ENCODE results near the gene CARS1. TPM values are rescaled to one million over a fixed set of nuclear protein-coding genes. Genes with fewer than 3 reads are reported as not detected.
A peak's percentile ranks its signal among the peaks of the same experiment; 100 is the strongest.

Gene CARS1
- total RNA-seq, 2 experiments from 2014 or later, result 74.6 to 81.5 TPM

DNA sequence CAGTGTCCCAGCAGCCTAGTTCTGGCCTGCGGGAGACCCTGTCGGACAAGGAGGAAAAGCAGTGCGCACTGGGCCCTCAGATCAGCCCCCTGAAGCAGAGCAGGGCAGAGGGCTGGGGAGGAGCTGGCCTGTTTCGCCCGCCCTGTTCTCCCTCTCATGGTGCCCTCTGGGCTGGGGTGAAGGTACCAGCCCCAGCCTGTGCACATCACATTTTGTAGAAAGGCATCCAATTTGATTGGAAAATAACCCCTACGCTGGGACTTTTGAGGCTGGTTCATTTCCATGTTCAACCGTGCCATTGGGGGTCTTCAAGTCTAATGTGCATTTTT is 64.3 kb downstream of the CARS1 start:
- ChIA-PET POLR2A (interaction anchor here (0.7 to 5.9 kb wide), 4 partner anchors 11 to 20 kb away, joined by 3 to 168 read pairs (median 8); no protein-coding TSS in a partner anchor), CTCF (interaction anchor here (1.0 to 8.0 kb wide), 2 partner anchors 18 to 21 kb away, joined by 3 to 78 read pairs; no protein-coding TSS in a partner anchor)
- H3K4me3 Mint-ChIP-seq, result peak overlapping the region; percentile 88
- H3K4me1 Mint-ChIP-seq (ENCODE audit: low read depth), result peaks cover 18% of the 10 kb centered on the region
- H3K27ac Mint-ChIP-seq, result peak overlapping the region; percentile 97
- DNase-seq (no peak), ATAC-seq (no peak)
- peaks cover 36% of the 10 kb centered on the region for H3K36me3 Mint-ChIP-seq (ENCODE audit: low read depth)
- no peaks in the 10 kb centered on the region for H3K9me3 Mint-ChIP-seq (ENCODE audit: insufficient read depth)
- no peaks in the 10 kb centered on the region for H3K27me3 Mint-ChIP-seq (ENCODE audit: low read depth)

GRCh38 chr11:2992234-2992996 is 64.8 kb downstream of the CARS1 start, which contains the start of gene NAP1L4:
Gene NAP1L4, minus strand, starts transcription at chr11:2992329. Its CDS starts 13,109 bp downstream, at chr11:2979220.
- H3K27ac Mint-ChIP-seq, result peak within 1 kb of the TSS; percentile 99
- no peaks in the 10 kb centered on the region for H3K27me3 Mint-ChIP-seq (ENCODE audit: low read depth)
- H3K9me3 Mint-ChIP-seq (ENCODE audit: insufficient read depth), result no peaks in the 10 kb centered on the region
- ATAC-seq (peak; percentile 88), DNase-seq (peak; percentile 98)
- ChIA-PET POLR2A (interaction anchor here (0.6 to 5.9 kb wide), 10 partner anchors 11 to 80 kb away, joined by 3 to 168 read pairs (median 4); no protein-coding TSS in a partner anchor), CTCF (interaction anchor here (0.6 to 8.0 kb wide), 8 partner anchors 14 to 99 kb away, joined by 3 to 78 read pairs (median 4); no protein-coding TSS in a partner anchor)
- H3K36me3 Mint-ChIP-seq (ENCODE audit: low read depth), result peaks cover 41% of the 10 kb centered on the region
- H3K4me3 Mint-ChIP-seq, result peak within 1 kb of the TSS; percentile 100
- peaks cover 23% of the 10 kb centered on the region for H3K4me1 Mint-ChIP-seq (ENCODE audit: low read depth)

GRCh38 chr11:2991452-2992233 is 65.6 kb downstream of the CARS1 start:
- Mint-ChIP-seq H3K27ac (peak overlapping the region; percentile 99), H3K9me3 (ENCODE audit: insufficient read depth) (no peaks in the 10 kb centered on the region), H3K4me1 (ENCODE audit: low read depth) (peaks cover 27% of the 10 kb centered on the region), H3K27me3 (ENCODE audit: low read depth) (no peaks in the 10 kb centered on the region), H3K36me3 (ENCODE audit: low read depth) (peaks cover 47% of the 10 kb centered on the region), H3K4me3 (peak overlapping the region; percentile 100)
- DNase-seq, result peak; percentile 42
- POLR2A ChIA-PET, result interaction anchor here (0.6 to 5.9 kb wide), 10 partner anchors 10 to 80 kb away, joined by 3 to 168 read pairs (median 8); no protein-coding TSS in a partner anchor
- CTCF ChIA-PET, result interaction anchor here (0.6 to 8.0 kb wide), 10 partner anchors 13 to 99 kb away, joined by 3 to 78 read pairs (median 6); no protein-coding TSS in a partner anchor
- ATAC-seq, result peak; percentile 48

DNA sequence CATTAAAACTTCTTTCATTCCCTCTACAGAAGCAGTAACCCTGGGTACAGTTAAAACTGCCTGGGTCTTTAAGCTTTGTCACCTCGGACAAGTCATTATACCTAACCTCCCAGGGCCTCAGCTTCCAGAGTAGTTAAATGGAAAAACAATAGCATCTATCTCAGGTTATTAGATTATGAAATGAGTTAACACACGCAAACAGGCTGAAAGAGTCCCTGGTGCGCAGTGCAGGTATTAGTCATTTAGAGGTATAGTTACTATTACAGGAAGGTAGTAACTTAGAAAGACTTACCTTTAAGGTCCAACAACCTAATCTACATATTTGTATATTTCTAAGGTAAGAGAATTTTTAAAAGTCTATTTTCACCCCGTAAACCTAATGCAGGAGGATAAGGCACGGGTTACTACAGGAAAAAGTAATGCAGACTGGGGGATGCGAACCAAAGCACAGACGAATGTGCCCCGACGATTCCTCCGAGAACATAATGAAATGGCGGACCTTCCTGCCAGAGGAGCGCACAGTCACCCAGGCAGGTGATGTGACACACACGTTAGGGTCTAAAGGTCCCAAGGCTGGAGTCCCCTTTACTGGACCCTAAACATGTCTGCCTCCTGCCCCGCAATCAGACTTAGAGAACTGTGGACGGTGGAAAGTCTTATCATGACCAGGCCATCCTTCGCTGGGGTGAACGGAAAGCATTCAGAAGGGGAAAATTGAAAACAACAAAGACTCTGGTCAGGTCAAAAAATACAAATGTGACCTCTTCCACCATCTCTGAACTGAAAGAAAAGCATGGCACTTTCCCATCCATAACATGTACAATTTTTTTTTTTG is 66.4 kb downstream of the CARS1 start:
- Mint-ChIP-seq H3K4me1 (ENCODE audit: low read depth) (peaks cover 31% of the 10 kb centered on the region), H3K27ac (peak overlapping the region; percentile 99), H3K27me3 (ENCODE audit: low read depth) (no peaks in the 10 kb centered on the region), H3K36me3 (ENCODE audit: low read depth) (peaks cover 48% of the 10 kb centered on the region), H3K4me3 (peak overlapping the region; percentile 100), H3K9me3 (ENCODE audit: insufficient read depth) (no peaks in the 10 kb centered on the region)
- POLR2A ChIA-PET, result interaction anchor here (0.6 to 5.9 kb wide), 10 partner anchors 10 to 32 kb away, joined by 3 to 168 read pairs (median 8); no protein-coding TSS in a partner anchor
- CTCF ChIA-PET, result interaction anchor here (0.7 to 8.0 kb wide), 12 partner anchors 8 to 103 kb away, joined by 3 to 78 read pairs (median 8); no protein-coding TSS in a partner anchor
- ATAC-seq (no peak), DNase-seq (peak; percentile 59)

- DNase-seq (no peak), ATAC-seq (no peak)
- CTCF ChIA-PET, result interaction anchor here (1.0 to 8.0 kb wide), 14 partner anchors 9 to 456 kb away, joined by 3 to 78 read pairs (median 7); no protein-coding TSS in a partner anchor
- POLR2A ChIA-PET, result interaction anchor here (0.7 to 5.9 kb wide), 15 partner anchors 8 to 95 kb away, joined by 3 to 168 read pairs (median 6); partner anchors contain the start of gene CARS1
- H3K27me3 Mint-ChIP-seq (ENCODE audit: low read depth), result no peaks in the 10 kb centered on the region
- peaks cover 39% of the 10 kb centered on the region for H3K4me1 Mint-ChIP-seq (ENCODE audit: low read depth)
- H3K4me3 Mint-ChIP-seq, result peak overlapping the region; percentile 100
- H3K36me3 Mint-ChIP-seq (ENCODE audit: low read depth), result peaks cover 55% of the 10 kb centered on the region
- H3K27ac Mint-ChIP-seq, result peak overlapping the region; percentile 99
- H3K9me3 Mint-ChIP-seq (ENCODE audit: insufficient read depth), result no peaks in the 10 kb centered on the region
Measured at GRCh38 chr11:2989551-2989950, 67.7 kb downstream of the CARS1 start.

DNA sequence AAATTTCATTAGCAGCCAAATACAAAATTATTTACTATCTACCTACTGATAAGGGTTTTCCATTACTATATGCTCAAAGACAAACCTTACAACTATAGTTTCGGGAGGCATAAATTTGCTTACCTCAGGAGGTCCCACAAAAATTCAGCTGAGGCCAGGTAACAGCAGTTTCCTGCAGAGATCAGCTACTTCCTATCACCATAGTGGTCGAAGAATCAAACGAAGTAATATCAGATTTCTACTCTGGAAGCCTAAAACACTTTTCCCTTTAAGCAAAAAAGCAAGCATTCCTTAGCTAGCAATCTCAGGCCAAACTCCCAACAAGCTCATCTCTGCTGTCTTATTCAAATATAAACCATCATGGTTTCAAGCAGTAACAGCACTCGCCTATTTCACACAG is 68.2 kb downstream of the CARS1 start:
- Mint-ChIP-seq H3K27me3 (ENCODE audit: low read depth) (no peaks in the 10 kb centered on the region), H3K9me3 (ENCODE audit: insufficient read depth) (no peaks in the 10 kb centered on the region), H3K36me3 (ENCODE audit: low read depth) (peaks cover 60% of the 10 kb centered on the region), H3K27ac (peak overlapping the region; percentile 99), H3K4me1 (ENCODE audit: low read depth) (peaks cover 43% of the 10 kb centered on the region), H3K4me3 (peak overlapping the region; percentile 100)
- CTCF ChIA-PET, result interaction anchor here (0.6 to 8.0 kb wide), 14 partner anchors 8 to 456 kb away, joined by 3 to 78 read pairs (median 5); no protein-coding TSS in a partner anchor
- POLR2A ChIA-PET, result interaction anchor here (0.8 to 5.9 kb wide), 12 partner anchors 8 to 94 kb away, joined by 3 to 168 read pairs (median 6); partner anchors contain the start of gene CARS1
- DNase-seq (no peak), ATAC-seq (no peak)

GRCh38 chr11:2987881-2988861 is 69.1 kb downstream of the CARS1 start:
- ATAC-seq, result peak; percentile 4
- CTCF ChIA-PET, result interaction anchor here (0.6 to 8.0 kb wide), 11 partner anchors 8 to 455 kb away, joined by 3 to 78 read pairs (median 4); no protein-coding TSS in a partner anchor
- peaks cover 68% of the 10 kb centered on the region for H3K36me3 Mint-ChIP-seq (ENCODE audit: low read depth)

GRCh38 chr11:2983908-2984307 is 73.3 kb downstream of the CARS1 start:
- no peak for DNase-seq
- no peak for ATAC-seq
- H3K4me3 Mint-ChIP-seq, result no peak overlapping the region
- POLR2A ChIA-PET, result interaction anchor here (1.3 to 1.7 kb wide), 2 partner anchors 29 to 32 kb away, joined by 4 to 5 read pairs; no protein-coding TSS in a partner anchor
- peaks cover 56% of the 10 kb centered on the region for H3K36me3 Mint-ChIP-seq (ENCODE audit: low read depth)
- CTCF ChIA-PET, result interaction anchor here (0.9 to 1.0 kb wide), 2 partner anchors 9 to 38 kb away, joined by 3 to 4 read pairs; no protein-coding TSS in a partner anchor
- H3K27ac Mint-ChIP-seq, result peak overlapping the region; percentile 32
- H3K9me3 Mint-ChIP-seq (ENCODE audit: insufficient read depth), result no peaks in the 10 kb centered on the region
- H3K4me1 Mint-ChIP-seq (ENCODE audit: low read depth), result peaks cover 66% of the 10 kb centered on the region
- no peaks in the 10 kb centered on the region for H3K27me3 Mint-ChIP-seq (ENCODE audit: low read depth)

More at GRCh38 chr11:2987881-2988861, 69.1 kb downstream of the CARS1 start:
- Mint-ChIP-seq H3K4me3 (peak overlapping the region; percentile 100), H3K9me3 (ENCODE audit: insufficient read depth) (no peaks in the 10 kb centered on the region), H3K27ac (peak overlapping the region; percentile 99), H3K4me1 (ENCODE audit: low read depth) (peaks cover 51% of the 10 kb centered on the region), H3K27me3 (ENCODE audit: low read depth) (no peaks in the 10 kb centered on the region)
- POLR2A ChIA-PET, result interaction anchor here (0.8 to 5.9 kb wide), 11 partner anchors 7 to 93 kb away, joined by 3 to 168 read pairs (median 7); partner anchors contain the start of gene CARS1
- DNase-seq, result peak; percentile 63

DNA sequence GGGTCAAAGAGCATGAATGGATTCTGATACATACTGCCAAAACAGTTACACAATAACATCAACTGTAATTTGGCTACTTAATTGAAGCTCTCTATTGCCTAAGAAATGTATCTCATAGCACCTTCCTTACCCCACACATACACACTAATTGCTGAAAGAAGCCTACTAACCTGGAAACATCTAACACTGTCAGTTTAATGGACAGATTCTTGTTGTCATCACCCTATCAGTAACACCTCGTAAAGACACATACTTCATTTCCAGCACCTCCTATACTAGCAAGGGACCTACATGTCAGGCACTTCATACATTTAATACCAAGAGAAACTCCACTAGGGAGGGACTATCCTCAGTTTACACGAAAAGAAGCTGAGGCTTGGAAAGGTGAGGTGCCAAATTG is 75.0 kb downstream of the CARS1 start:
- ATAC-seq, result no peak
- H3K27ac Mint-ChIP-seq, result peak overlapping the region; percentile 5
- CTCF ChIA-PET, result interaction anchor here (1.2 to 2.7 kb wide), 4 partner anchors 8 to 40 kb away, joined by 4 to 13 read pairs (median 7); no protein-coding TSS in a partner anchor

More for the DNA sequence above, 75.0 kb downstream of the CARS1 start:
- Mint-ChIP-seq H3K4me3 (no peak overlapping the region), H3K36me3 (ENCODE audit: low read depth) (peaks cover 56% of the 10 kb centered on the region), H3K27me3 (ENCODE audit: low read depth) (no peaks in the 10 kb centered on the region), H3K9me3 (ENCODE audit: insufficient read depth) (no peaks in the 10 kb centered on the region), H3K4me1 (ENCODE audit: low read depth) (peaks cover 65% of the 10 kb centered on the region)
- POLR2A ChIA-PET, result interaction anchor here (0.6 to 2.7 kb wide), 7 partner anchors 7 to 38 kb away, joined by 3 to 14 read pairs (median 3); partner anchors contain the start of gene NAP1L4
- no peak for DNase-seq
